ENCODE measurements around the gene CYP20A1. TPM values are rescaled to one million over a fixed set of nuclear protein-coding genes. Genes with fewer than 3 reads are reported as not detected.
"Not testable (repeated sequence)": the region's sequence is repeated elsewhere in the genome, so short reads cannot be mapped to it uniquely, and the experiment has no call there.

The CYP20A1 gene
- total RNA-seq, 3 donors from 2014 or later = 31.1 to 45.4 (median 37.6) TPM

GRCh38 chr2:203301667-203302066, 62.8 kb downstream of the CYP20A1 start:
- DNase-seq (ENCODE audit: low spot score in 2 of 2) = no peak
- no peak for TF ChIP-seq POLR2AphosphoS5 (IDR thresholded peaks at IDR 0.05)
- TF ChIP-seq POLR2A (IDR thresholded peaks at IDR 0.05) = no peak
- no peaks in the 10 kb centered on the region for H3K36me3 ChIP-seq
- intact Hi-C loops (cut with DNase I; ENCODE audit: low total_unique reads) = no loop called here
- no peaks in the 10 kb centered on the region for H3K4me1 ChIP-seq
- H3K9me3 ChIP-seq = no peaks in the 10 kb centered on the region
- H3K4me3 ChIP-seq = no peak overlapping the region
- H3K27ac ChIP-seq = no peak overlapping the region
- H3K27me3 ChIP-seq = no peaks in the 10 kb centered on the region

GRCh38 chr2:203302586-203302985, 63.8 kb downstream of the CYP20A1 start:
- H3K27me3 ChIP-seq; H3K4me1 ChIP-seq; H3K36me3 ChIP-seq; H3K9me3 ChIP-seq; H3K4me3 ChIP-seq; H3K27ac ChIP-seq; intact Hi-C loops (cut with DNase I; ENCODE audit: low total_unique reads); DNase-seq (ENCODE audit: low spot score in 2 of 2): not testable (repeated sequence)

DNA sequence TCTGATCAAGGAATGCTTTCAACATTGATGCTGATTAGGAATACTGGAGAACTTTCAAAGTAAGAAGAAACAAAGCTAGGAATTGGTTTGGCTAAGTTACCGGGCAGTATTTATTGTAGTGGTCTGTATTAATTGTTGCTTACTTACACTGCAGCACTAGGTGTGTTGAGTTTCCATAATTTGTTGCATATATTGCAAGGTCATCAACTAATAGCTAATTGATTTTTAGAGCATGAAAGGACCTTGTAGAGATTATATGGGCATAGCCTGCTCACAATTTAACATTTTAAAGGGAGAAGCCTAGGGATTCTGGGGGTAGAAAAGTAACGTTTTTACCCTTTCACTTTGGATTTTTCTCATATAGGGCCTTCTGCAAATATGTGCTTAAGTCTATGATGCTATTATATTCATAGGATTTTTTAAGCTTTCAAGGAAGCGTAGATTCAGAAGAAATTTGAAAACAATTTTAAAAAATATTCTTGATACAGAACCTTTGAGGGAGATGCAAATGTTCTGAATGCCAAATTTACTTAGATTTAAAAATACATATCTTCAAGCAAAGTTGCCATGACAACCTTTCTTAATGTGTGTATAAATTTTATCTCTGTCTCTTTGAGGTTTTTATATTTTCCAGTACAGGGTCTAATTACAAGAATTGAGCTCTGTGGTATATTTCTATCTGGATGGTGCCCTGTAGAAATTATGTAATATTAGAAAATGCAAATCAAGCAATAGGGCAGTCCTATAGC, 72.0 kb downstream of the CYP20A1 start:
- DNase-seq (ENCODE audit: low spot score in 2 of 2) = no peak
- no peaks in the 10 kb centered on the region for H3K4me1 ChIP-seq
- H3K27ac ChIP-seq = no peak overlapping the region
- no peaks in the 10 kb centered on the region for H3K9me3 ChIP-seq
- H3K36me3 ChIP-seq = peaks cover 5% of the 10 kb centered on the region
- H3K4me3 ChIP-seq = no peak overlapping the region
- TF ChIP-seq CTCF (IDR thresholded peaks at IDR 0.05) (no peak), POLR2AphosphoS5 (IDR thresholded peaks at IDR 0.05) (no peak)
- intact Hi-C loops (cut with DNase I; ENCODE audit: low total_unique reads) = no loop called here
- no peaks in the 10 kb centered on the region for H3K27me3 ChIP-seq

DNA sequence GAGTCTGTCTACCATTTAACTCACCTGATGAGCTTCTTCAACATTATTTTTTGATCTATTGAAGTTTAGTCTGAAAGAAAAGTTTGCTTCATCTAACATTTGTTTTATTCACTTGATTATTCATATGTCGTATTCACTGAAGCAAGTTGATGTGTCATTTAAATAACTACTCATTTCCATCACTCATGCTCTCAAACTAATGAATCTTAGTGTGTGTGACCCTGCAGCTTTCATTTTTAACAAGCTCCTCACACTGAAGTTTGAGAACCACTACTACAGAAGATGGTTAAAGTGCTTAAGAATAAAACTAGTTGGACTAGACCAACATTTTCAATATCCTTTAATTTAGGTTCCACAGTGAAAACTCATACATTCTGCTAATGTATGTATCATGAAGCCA, 87.5 kb downstream of the CYP20A1 start:
- H3K4me1 ChIP-seq = no peaks in the 10 kb centered on the region
- no peak for TF ChIP-seq POLR2A (IDR thresholded peaks at IDR 0.05)
- TF ChIP-seq POLR2AphosphoS5 (IDR thresholded peaks at IDR 0.05) = no peak
- no peak for TF ChIP-seq CTCF (IDR thresholded peaks at IDR 0.05)
- no peaks in the 10 kb centered on the region for H3K27me3 ChIP-seq
- intact Hi-C loops (cut with DNase I; ENCODE audit: low total_unique reads) = no loop called here
- H3K36me3 ChIP-seq = no peaks in the 10 kb centered on the region
- H3K4me3 ChIP-seq = no peak overlapping the region
- no peak for DNase-seq (ENCODE audit: low spot score in 2 of 2)
- peak overlapping the region in 1 of 2 donors; percentile 34 for H3K27ac ChIP-seq
- no peaks in the 10 kb centered on the region for H3K9me3 ChIP-seq

DNA sequence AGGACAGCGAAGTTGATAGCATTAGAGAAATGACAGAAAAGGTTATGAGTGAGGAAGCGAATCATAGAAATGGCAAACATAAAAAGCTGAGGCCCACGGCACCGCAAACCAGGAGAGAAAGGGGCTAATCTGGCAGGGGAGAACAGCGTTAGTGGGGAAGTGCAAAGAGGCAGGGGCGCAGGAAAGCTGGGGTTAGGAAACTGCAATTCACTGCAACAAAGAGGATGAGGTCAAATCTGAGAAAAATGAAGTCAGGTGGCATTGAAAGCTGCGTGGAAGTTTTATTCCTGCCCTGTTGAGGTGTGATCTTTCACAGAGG, 88.7 kb downstream of the CYP20A1 start:
- Histone ChIP-seq H3K4me3 (peak overlapping the region; percentile 96 to 97 (median 96)), H3K9me3 (no peaks in the 10 kb centered on the region), H3K27ac (peak overlapping the region; percentile 94), H3K4me1 (no peaks in the 10 kb centered on the region), H3K27me3 (no peaks in the 10 kb centered on the region), H3K36me3 (no peaks in the 10 kb centered on the region)
- no peak for TF ChIP-seq POLR2A (IDR thresholded peaks at IDR 0.05)
- no peak for TF ChIP-seq CTCF (IDR thresholded peaks at IDR 0.05)
- TF ChIP-seq POLR2AphosphoS5 (IDR thresholded peaks at IDR 0.05) = no peak
- intact Hi-C loops (cut with DNase I; ENCODE audit: low total_unique reads) = no loop called here
- no peak for DNase-seq (ENCODE audit: low spot score in 2 of 2)

DNA sequence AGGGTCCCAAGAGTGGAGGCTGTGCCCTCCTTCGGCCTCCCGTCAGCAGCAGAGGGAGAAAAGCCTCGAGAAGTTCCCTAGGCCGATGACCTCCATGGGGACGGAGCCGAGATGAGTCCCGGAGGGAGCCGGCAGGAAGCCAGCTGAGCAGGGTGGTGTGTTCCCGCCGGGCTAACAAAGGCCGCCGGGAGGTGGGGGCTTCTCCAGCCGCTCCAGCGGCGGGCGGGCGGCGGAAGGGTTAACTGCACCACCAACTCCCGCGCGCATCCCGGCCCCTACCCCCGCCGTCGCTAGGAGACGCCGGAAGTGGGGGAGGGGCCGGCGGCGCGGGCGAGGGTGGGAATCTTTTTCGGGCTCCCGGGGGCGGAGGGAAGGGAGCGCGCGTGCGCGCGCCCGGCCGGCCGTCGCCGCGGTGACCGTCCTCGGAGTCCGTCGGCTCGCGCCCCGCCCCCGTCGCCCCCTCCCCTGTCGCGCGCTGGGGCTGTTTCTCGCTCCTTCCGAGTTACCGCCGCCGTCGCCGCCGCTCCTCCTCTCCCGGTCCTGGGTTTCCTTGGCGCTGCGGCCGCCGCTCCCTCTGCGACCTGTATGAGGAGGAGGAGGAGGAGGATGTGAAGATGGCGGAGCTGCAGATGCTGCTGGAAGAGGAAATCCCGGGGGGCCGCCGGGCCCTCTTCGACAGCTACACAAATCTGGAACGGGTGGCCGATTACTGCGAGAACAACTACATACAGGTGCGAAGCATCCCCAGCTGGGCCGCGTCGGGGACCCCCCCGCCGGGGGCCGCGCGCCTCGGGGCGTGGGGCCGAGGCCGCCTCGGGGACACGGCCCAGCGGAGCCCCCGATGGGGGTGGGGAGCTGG, 89.3 kb downstream of the CYP20A1 start, which contains the start of gene ABI2:
TSS of gene ABI2 (plus strand) at position 494 of the 859 bp plus-strand sequence. CDS start at position 615, 121 bp downstream.
- H3K9me3 ChIP-seq = no peaks in the 10 kb centered on the region
- peak within 1 kb of the TSS; percentile 96 to 97 (median 96) for H3K4me3 ChIP-seq
- no peaks in the 10 kb centered on the region for H3K36me3 ChIP-seq
- intact Hi-C loops (cut with DNase I; ENCODE audit: low total_unique reads) = no loop called here
- no peaks in the 10 kb centered on the region for H3K27me3 ChIP-seq
- peak; percentile 57 to 70 for DNase-seq (ENCODE audit: low spot score in 2 of 2)
- H3K27ac ChIP-seq = peak within 1 kb of the TSS; percentile 94
- TF ChIP-seq POLR2A (IDR thresholded peaks at IDR 0.05) = no peak
- peak; percentile 13 to 60 (median 26) for TF ChIP-seq POLR2AphosphoS5 (IDR thresholded peaks at IDR 0.05)
- no peak for TF ChIP-seq CTCF (IDR thresholded peaks at IDR 0.05)
- no peaks in the 10 kb centered on the region for H3K4me1 ChIP-seq

Measured in breast epithelium (tissue), 4 donors.